Astrocyte (in vitro differentiated cells and primary cell): ENCODE measurements around the gene EGR1.

Experiments used
- CTCF ChIP-seq: IDR thresholded peaks from 2 replicates; pipeline ENCODE4 v1.5.1; 2011; ENCODE audit warnings: low read depth, mild to moderate bottlenecking, inconsistent platforms, low read length, moderate library complexity; ENCODE audit not compliant: insufficient read depth
- EZH2 ChIP-seq: IDR thresholded peaks from 2 replicates; pipeline ENCODE4 v1.6.1; 2012; ENCODE audit warnings: mild to moderate bottlenecking, low read length, inconsistent platforms; ENCODE audit not compliant: insufficient read depth

GRCh38 chr5:138445547-138446271 lies 19.6 kb upstream of the EGR1 start:
- TF ChIP-seq CTCF = no peak
- TF ChIP-seq EZH2 = no peak
